IPS-11a (cell line): ENCODE measurements around the gene PTPRD.

Source experiments
- H3K4me3 ChIP-seq: one replicate; pipeline ENCODE4 v1.5.1; 2013; ENCODE audit warnings: low read depth, low read length, control low read depth

PTPRD gene

DNA sequence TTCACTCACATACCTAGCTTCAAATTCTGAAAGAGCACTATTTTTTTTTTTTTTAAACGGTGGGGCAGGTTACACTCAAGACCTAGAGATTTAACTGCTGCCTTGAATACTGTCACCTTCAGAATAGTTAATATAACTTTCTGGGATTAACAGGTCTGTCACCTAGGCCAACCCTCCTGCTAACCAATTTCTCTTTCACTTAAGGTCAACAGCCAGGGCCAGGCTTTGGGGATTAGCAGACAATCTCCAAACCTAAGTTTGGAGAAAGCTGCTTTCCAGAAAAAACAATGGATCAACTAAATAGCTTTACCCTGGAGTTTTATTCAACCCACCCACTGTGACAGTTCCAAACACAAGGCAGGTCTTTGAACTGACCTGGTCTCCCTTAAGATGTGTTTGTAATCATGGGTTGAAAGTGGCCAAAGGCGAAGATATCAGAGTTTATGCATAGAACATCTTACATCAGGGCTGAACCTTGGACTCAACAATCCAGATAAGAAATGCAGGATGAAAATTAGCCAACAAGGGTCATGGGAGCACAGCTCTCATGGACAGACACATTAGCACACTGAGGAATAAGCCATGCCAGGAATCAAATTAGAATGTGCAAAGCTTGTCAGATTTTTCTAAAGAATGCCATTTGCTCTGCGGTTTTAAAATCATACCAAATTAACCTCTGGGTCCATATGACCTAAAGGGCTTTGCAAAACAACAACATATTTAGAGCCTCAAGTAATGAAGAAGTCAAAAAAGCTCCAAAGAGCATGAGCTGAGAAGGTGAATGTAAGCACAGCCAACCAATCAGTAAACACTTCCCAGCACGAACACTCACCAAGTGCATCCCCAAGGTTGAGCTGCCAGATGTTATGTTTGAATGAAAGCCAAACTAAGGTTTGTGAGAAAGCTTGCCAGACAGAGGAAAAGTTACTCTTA lies 2274.7 kb downstream of the PTPRD start:
- no peak overlapping the region for H3K4me3 ChIP-seq

DNA sequence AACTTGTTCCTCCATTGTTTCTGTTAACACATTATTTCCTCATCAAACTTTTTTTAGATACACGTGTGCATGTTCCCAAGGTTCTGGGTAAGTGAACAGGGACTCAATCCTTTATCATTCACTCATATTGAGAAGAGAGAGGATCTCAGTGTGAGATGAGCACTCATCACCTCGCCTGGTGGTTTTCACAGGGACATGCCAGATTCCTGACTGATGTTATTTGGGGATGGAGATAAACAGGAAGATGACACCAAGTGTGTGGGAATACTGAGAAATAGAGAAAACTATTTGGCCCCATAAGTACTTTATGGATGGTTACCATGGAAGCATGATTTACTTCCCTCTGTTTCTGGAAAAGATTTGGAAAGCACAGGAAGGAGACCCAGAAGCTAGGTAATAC lies 2279.9 kb downstream of the PTPRD start:
- no peak overlapping the region for H3K4me3 ChIP-seq

GRCh38 chr9:8332331-8332650 lies 2280.5 kb downstream of the PTPRD start:
- H3K4me3 ChIP-seq, result no peak overlapping the region

DNA sequence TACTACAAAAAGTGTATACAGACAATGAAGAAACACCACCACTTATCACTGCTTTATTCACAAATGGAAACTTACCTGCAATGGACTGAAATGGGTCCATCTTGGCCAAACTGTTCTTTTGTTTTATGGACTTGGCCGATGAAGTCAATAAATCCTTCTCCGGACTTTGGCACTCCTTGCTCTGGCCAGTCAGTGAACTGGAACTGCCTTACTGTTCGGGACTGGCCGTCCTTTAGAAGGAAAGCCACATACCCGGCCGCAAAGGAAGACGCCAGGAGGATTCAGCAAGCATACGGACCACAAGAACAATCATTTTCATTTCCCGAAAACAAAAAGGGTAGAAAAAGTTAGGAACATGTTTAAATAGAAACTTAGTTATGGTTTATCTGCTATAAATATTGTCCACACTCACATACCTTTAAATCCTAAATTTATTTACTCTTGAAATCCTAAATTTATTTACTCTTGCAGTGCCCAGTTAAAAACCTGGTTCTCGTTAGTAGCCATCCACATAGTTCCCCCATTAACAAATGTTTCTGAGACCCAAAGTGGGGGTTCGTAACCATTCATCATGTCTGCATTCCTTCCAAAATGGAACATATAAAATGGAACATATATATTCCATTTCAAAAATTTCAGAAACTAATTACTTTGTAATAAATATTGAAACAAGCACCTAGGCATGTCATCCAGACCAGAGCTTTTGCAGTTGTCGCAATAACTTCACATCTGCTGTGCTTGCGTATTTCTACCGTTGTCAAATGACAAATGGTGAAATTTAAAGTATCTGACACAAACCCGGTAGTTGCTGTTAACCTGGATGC lies 2281.1 kb downstream of the PTPRD start:
- no peak overlapping the region for H3K4me3 ChIP-seq

GRCh38 chr9:8329561-8330283 lies 2283.1 kb downstream of the PTPRD start:
- H3K4me3 ChIP-seq, result no peak overlapping the region

DNA sequence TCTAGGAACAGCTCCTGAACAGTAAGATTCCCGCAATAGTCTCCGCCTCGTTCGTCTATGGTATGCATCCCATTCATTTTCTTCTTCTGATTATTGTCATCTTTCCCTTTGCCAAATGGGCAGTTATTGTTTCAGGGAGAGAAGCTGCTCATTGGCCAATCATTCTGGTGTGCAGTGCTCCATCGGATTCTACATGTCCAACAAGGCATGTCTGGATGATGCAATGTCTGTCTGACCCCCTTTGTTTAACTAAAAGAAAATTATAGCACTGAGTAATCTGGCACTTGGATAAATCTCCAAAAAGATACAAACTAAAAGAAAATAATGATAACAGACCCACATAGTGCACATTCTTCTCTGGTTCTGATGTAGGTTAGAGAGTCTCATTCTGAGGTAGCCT lies 2297.6 kb downstream of the PTPRD start:
- no peak overlapping the region for H3K4me3 ChIP-seq

GRCh38 chr9:8309258-8309657 lies 2303.5 kb downstream of the PTPRD start:
- no peak overlapping the region for H3K4me3 ChIP-seq

DNA sequence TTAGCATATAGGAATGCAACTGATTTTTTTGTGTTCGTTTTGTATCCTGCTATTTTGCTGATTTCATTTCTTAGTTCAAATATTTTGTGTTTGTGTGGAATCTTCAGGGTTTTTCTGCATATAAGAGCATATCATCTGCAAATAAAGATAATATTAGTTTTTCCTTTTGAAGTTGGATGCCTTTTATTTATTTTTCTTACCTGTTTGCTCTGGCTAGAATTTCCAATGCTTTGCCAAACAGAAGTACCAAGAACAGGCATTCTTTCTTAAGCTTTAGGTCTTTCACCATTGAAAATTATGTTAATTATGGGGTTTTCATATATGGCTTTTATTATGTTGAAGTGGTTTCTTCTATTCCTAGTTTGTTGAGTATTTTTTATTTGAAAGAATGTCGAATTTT lies 2308.1 kb downstream of the PTPRD start:
- no peak overlapping the region for H3K4me3 ChIP-seq

DNA sequence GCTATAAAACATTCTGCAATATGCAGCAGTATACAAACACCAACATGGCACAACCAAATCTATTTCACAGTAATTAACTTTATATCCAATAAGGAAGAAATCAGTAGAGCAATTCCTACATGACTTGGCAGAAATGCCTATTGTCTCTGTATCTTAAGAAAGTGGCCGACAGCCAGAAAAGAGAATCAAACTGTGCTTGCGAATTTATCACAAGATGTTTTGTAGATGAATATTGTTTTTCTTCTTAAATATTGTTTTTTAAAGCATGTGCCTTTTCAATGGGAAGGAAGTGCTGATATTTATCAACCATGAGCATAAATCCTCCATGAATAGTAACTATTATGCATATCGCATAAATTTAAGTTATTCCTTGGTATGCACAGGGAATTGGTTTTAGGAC lies 2311.5 kb downstream of the PTPRD start:
- H3K4me3 ChIP-seq, result no peak overlapping the region

GRCh38 chr9:8297047-8297446 lies 2315.8 kb downstream of the PTPRD start:
- H3K4me3 ChIP-seq, result no peak overlapping the region

DNA sequence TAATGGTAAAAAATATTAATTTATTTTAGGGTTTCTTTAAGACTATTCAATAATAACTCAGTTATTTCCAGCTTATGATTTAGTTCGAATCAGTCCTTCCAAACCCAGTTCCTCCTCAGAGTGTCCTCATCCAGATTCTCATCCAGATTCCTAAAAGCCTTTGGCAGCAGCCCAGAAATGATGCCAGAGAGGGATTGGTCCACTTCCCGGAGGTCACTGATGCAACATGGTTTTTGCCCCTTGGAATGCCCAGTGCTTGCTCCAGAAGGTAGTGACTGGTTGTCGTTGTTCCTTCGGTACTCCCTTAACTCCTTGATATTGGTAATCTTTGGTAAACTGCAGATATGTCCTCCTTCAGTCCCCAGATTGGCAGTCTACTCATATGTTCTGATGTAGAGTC lies 2320.1 kb downstream of the PTPRD start:
- H3K4me3 ChIP-seq, result no peak overlapping the region

GRCh38 chr9:8289681-8290080 lies 2323.1 kb downstream of the PTPRD start:
- no peak overlapping the region for H3K4me3 ChIP-seq

DNA sequence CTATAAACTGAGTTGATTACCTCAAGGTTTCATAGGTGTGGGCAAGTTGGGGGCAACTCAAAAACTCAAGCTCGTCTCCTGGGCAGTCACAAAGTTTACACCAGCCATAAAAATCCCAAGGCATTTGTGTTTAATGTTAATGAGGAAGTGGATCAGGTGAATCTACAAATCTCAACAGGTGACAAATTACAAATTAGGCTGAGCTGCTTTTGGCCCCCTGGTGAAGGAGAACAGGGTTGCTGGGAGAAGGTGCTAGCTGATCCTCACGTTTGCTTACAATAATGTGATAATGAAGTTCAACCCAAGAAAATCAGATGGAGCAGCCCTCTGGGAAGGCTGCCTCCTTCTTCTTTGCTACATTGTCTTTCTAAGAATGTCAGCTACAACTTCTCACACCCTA lies 2324.8 kb downstream of the PTPRD start:
- no peak overlapping the region for H3K4me3 ChIP-seq

DNA sequence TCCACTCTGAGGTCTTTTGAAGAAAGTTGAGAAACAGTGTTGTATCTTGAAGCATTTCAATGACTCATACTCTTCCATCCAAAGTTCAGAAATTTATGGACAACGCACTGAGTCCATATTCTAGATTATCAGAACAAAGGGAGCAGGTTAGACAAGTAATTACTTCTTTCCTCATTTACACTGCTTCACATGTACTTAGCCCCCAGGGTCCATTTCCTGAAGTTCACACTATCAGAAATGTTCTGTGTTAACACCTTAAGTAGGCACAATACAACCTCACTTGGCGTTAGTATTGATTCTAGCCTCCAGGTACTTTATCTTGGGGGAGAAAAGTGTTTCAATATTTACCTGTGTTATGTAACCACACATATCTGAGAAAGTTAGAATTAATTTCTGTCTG lies 2325.3 kb downstream of the PTPRD start:
- H3K4me3 ChIP-seq, result no peak overlapping the region

- H3K4me3 ChIP-seq, result no peak overlapping the region
Measured at GRCh38 chr9:8284884-8285283, 2327.9 kb downstream of the PTPRD start.

GRCh38 chr9:8282535-8282934 lies 2330.3 kb downstream of the PTPRD start:
- H3K4me3 ChIP-seq, result no peak overlapping the region

GRCh38 chr9:8280811-8281210 lies 2332.0 kb downstream of the PTPRD start:
- no peak overlapping the region for H3K4me3 ChIP-seq

DNA sequence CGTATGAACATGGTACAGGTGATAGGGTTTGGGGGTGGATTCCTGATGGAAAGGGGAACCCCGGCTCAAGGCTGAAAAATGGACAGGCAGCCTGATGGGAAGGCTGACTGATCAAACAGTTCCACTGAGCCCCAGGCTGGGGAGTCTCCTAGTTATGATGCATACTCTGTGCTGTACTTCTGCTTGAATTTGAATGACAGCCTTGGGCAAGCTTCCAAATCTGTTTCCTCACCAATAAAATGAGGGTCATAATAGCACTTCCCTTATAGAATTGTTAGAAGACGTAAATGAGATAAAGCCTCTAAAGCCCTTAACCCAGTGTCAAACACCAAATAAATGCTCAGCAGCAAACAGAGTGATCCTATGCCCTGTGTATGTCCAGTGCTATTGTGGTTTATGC lies 2334.8 kb downstream of the PTPRD start:
- no peak overlapping the region for H3K4me3 ChIP-seq

- H3K4me3 ChIP-seq, result no peak overlapping the region
Measured at GRCh38 chr9:8270235-8270634, 2342.6 kb downstream of the PTPRD start.

DNA sequence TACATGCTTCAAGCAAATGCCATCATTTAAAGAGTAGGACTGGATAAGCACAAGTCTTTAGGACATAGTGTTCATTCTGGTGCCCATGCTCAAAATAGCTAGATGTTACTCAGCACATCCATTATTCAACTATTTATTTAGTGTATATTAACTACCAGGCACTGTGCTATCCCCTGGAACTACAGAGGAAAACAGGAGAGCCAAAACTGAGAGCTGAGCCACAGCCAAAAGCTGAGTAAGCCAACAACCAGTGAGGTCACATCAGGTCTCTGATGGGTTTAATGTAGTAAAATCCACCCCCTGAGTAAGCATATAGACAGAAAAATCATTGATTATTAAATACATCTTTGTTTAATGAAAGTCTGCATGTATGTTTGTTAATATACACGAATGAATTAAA lies 2343.9 kb downstream of the PTPRD start:
- H3K4me3 ChIP-seq, result no peak overlapping the region

DNA sequence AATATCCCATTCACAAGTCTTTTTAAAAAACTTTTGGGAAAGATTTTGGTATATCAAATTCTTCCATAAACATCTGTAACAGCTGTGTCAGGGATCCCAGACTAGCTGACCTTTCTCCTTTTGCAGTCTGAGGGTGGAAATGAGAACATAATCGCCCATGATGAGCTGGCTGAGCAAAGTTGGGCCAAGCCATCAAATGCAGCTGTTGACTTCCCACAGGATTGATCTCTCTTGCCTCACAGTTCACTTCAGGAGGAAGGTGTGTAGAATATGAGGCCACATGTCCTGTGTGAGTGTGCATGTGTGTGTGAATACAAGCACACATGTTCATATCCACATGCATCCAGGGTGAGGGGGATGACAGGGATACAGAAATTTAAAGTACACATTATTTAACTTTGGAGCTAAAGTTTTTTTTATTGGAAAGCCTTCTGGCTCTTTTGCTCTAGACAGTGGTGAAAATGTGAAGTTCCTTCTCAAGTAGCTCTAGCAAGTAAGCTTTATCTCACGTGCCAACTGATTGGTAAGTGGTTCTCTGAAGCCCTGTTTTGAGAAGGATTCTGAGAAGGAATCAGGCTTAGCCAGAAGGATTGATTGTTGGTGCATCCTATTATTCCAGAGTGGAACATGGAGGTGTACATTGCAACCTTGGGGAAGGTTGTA lies 2344.5 kb downstream of the PTPRD start:
- no peak overlapping the region for H3K4me3 ChIP-seq
